ENCODE data around the gene ZNF862. TPM values are rescaled to one million over a fixed set of nuclear protein-coding genes. Genes with fewer than 3 reads are reported as not detected.

The ZNF862 gene
- total and polyA plus RNA-seq, 2 of the 8 experiments (the other 6 are each of a cell fraction or from before 2014, with no cell fraction given), result 1.8 to 3.9 TPM

DNA sequence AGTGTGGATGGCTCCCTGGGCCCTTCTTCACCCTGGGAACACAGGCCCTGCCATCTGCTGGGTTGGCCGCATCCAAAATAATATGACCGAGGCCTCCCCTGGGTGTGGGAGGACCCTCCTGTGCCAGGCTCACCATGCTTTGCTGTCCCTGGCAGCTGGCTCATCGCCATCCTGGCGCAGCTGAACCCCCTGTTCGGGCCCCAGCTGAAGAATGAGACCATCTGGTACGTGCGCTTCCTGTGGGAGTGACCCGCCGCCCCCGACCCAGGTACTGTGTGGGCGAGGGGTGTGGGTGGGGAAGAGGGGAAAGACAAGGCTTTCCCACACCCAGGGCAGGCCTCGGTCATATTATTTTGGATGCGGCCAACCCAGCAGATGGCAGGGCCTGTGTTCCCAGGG, 40.3 kb downstream of the ZNF862 start:
- Histone ChIP-seq H3K4me2 (ENCODE audit: insufficient read depth in 1 of 2, low read depth in 2 of 2, low read length in 2 of 2) (no peak overlapping the region), H2BK12ac (ENCODE audit: low read depth, low read length) (no peak overlapping the region), H3K23me2 (ENCODE audit: low read depth, low read length) (peaks cover 4% of the 10 kb centered on the region; the same call in 1 of the 2 replicates), H3K9me3 (ENCODE audit: insufficient read depth in 2 of 2, low read depth in 1 of 2, low read length in 1 of 2) (no peaks in the 10 kb centered on the region), H3K56ac (replicated peaks; ENCODE audit: insufficient read length, low read depth, low read length) (no peak overlapping the region), H4K20me1 (replicated peaks in 1 of 2; ENCODE audit: control insufficient read depth in 1 of 2, insufficient read depth in 2 of 2, low read length in 2 of 2) (no peaks in the 10 kb centered on the region), H3K27me3 (replicated peaks in 1 of 4; ENCODE audit: control insufficient read depth in 3 of 4, extremely low read depth in 1 of 4, insufficient read depth in 3 of 4, low read length in 3 of 4) (peaks cover 0 to 17% (median 13%) of the 10 kb centered on the region in 4 experiments; a peak in 6 of 7 replicates), H3K4me1 (replicated peaks in 1 of 4; ENCODE audit: control insufficient read depth in 3 of 4, insufficient read depth in 4 of 4, low read length in 3 of 4) (peaks cover 0 to 4% (median 0%) of the 10 kb centered on the region in 4 experiments; a peak in 3 of 7 replicates), H3K4ac (replicated peaks; ENCODE audit: insufficient read length, low read depth, low read length) (no peak overlapping the region), H2BK5ac (ENCODE audit: low read depth, low read length) (no peak overlapping the region), H2BK15ac (ENCODE audit: low read length) (no peak overlapping the region), H3K36me3 (ENCODE audit: control insufficient read depth in 2 of 4, insufficient read depth in 4 of 4, low read length in 3 of 4) (no peaks in the 10 kb centered on the region), H3K23ac (ENCODE audit: insufficient read length) (no peak overlapping the region), H4K91ac (replicated peaks; ENCODE audit: insufficient read length, low read length) (no peak overlapping the region), H2AFZ (ENCODE audit: low read length) (no peak overlapping the region), H4K5ac (ENCODE audit: insufficient read length, low read depth, low read length) (no peak overlapping the region), H3K4me3 (ENCODE audit: extremely low read depth in 1 of 4, insufficient read depth in 2 of 4, low read depth in 3 of 4, low read length in 4 of 4) (no peak overlapping the region), H2BK120ac (replicated peaks; ENCODE audit: low read depth, low read length) (no peak overlapping the region), H3K18ac (ENCODE audit: extremely low read depth, low read length) (no peak overlapping the region), H3K9ac (replicated peaks in 1 of 4; ENCODE audit: extremely low read depth in 1 of 4, low read depth in 3 of 4, low read length in 3 of 4) (no peak overlapping the region), H2AK5ac (ENCODE audit: low read depth, low read length) (no peak overlapping the region), H3K27ac (ENCODE audit: low read depth, low read length) (no peak overlapping the region), H4K8ac (ENCODE audit: extremely low read depth, insufficient read depth, low read length) (no peak overlapping the region), H2BK20ac (ENCODE audit: low read length) (no peak overlapping the region), H3K14ac (ENCODE audit: insufficient read length) (no peak overlapping the region), H3K79me1 (ENCODE audit: low read depth, low read length) (no peaks in the 10 kb centered on the region), H3K79me2 (ENCODE audit: control insufficient read depth in 1 of 2, insufficient read depth in 2 of 2, low read length in 2 of 2) (no peaks in the 10 kb centered on the region)
- DNase-seq (ENCODE audit: low read depth in 1 of 2, low spot score in 2 of 2) (no peak), FAIRE-seq (no peak)
- POLR2A ChIA-PET (ENCODE audit: partially characterized antibody), result no interaction called here
- CTCF ChIA-PET (ENCODE audit: partially characterized antibody), result interaction anchor here (1.3 to 1.7 kb wide), 2 partner anchors 11 to 17 kb away, joined by 3 to 5 read pairs; no protein-coding TSS in a partner anchor
- 90% methylated on average over 10 of the region's 13 CpGs; no CpG with 5 or more reads in 1 of the 2 experiments for WGBS, 2 experiments (ENCODE audit: extremely low coverage in 1 of 2, insufficient coverage in 1 of 2, insufficient read length in 1 of 2, insufficient replicate concordance in 2 of 2, low coverage in 1 of 2, low lambda C conversion rate in 2 of 2, missing lambda C conversion rate in 1 of 2)
- TF ChIP-seq CHD2 (IDR thresholded peaks at IDR 0.05; ENCODE audit: low read length) (no peak), EZH2 (IDR thresholded peaks at IDR 0.05; ENCODE audit: low read depth, low read length, severe bottlenecking) (no peak), RFX5 (IDR thresholded peaks at IDR 0.05; ENCODE audit: borderline replicate concordance, low read depth, low read length) (no peak), YY1 (IDR thresholded peaks at IDR 0.05; ENCODE audit: low read depth, low read length) (no peak), RXRA (IDR thresholded peaks at IDR 0.05; ENCODE audit: insufficient read depth, low read depth, low read length) (no peak), SRF (IDR thresholded peaks at IDR 0.05; ENCODE audit: low read depth, low read length) (no peak), HDAC6 (IDR thresholded peaks at IDR 0.05; ENCODE audit: low read depth, low read length) (no peak), KDM4A (IDR thresholded peaks at IDR 0.05; ENCODE audit: low read depth, low read length, severe bottlenecking) (no peak), BCL11A (IDR thresholded peaks at IDR 0.05; ENCODE audit: low read depth in 2 of 2, low read length in 2 of 2) (no peak), TBP (IDR thresholded peaks at IDR 0.05; ENCODE audit: low read depth, low read length) (no peak), ZNF274 (IDR thresholded peaks at IDR 0.05; ENCODE audit: borderline replicate concordance, extremely low read depth, low read length) (no peak), SAP30 (IDR thresholded peaks at IDR 0.05; ENCODE audit: insufficient read depth, insufficient replicate concordance, low read length) (no peak), BACH1 (IDR thresholded peaks at IDR 0.05; ENCODE audit: low read length) (no peak)
- TF ChIP-seq, protein P1, sequence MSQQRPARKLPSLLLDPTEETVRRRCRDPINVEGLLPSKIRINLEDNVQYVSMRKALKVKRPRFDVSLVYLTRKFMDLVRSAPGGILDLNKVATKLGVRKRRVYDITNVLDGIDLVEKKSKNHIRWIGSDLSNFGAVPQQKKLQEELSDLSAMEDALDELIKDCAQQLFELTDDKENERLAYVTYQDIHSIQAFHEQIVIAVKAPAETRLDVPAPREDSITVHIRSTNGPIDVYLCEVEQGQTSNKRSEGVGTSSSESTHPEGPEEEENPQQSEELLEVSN (IDR thresholded peaks at IDR 0.05), result no peak
